Left ventricle myocardium superior (tissue), 1 donor: ENCODE results near the gene PAX9. TPM values are rescaled to one million over a fixed set of nuclear protein-coding genes. Genes with fewer than 3 reads are reported as not detected.

Source experiments
- ATAC-seq: fragments of 200-7000 bp; cut with Tn5 transposase; one replicate; pipeline ENCODE4 v1.9.1; 2020; ENCODE audit warnings: mild to moderate bottlenecking, moderate library complexity
- DNase-seq: peaks from one replicate; pipeline ENCODE4 v3.0.0-alpha.2; 2020
- intact Hi-C: fragments of 100-400 bp; cut with micrococcal nuclease; formaldehyde crosslinking; loops from one replicate; pipeline ENCODE4 v1.11.0; 2022
- total RNA-seq: library from RNA; stranded (reverse); fragmentation: NEBNext Ultra II Directional; extraction: Animal tissue kit (Norgen Biotek cat#: 25700); gene quantifications from one replicate; pipeline ENCODE4 v1.2.1, GENCODE V29; 2021
- donor health status: DM: no; HTN: yes; CAD: no; lungs with severe emphysema.

Gene PAX9
- total RNA-seq, 1 donor from 2014 or later: not detected

DNA sequence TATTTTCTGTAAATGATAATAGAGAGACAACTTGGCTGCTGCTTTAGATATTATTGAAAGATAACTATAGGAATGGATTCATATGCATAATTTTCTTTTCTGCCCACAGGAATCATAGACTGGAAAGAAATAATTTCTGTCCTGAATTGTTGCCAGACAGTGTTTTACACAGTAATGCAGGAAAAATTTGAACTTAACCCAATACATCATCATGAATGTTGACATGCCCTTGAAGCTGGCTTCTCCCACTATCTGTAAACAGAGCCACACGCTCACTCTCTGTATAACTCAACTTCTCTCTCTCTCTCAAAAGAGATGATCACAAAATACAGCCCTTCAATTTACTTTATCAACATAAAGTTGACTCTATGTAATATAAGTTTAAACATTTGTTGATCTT, 56.6 kb downstream of the PAX9 start:
- no peak for ATAC-seq
- no peak for DNase-seq
- intact Hi-C loops: no loop called here

DNA sequence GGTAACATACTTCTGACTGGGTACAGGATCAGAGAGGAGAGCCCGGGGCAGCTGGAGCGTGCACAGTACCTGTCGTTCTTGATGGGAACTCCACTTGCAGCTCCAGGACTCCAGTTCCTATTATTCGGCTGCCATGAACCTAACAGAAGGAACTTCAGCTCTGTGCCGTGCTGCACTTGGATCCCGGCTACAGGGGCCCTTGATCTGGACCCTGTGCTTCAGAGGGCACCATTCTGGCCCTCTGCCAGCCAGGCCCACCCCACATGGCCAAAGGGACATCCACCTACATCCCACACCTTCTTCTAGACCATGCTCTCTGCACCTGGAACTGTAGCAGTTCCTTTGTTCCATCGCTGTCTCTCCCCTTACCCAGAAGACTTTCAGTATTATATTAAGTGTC, 58.2 kb downstream of the PAX9 start:
- DNase-seq (no peak), ATAC-seq (no peak)

DNA sequence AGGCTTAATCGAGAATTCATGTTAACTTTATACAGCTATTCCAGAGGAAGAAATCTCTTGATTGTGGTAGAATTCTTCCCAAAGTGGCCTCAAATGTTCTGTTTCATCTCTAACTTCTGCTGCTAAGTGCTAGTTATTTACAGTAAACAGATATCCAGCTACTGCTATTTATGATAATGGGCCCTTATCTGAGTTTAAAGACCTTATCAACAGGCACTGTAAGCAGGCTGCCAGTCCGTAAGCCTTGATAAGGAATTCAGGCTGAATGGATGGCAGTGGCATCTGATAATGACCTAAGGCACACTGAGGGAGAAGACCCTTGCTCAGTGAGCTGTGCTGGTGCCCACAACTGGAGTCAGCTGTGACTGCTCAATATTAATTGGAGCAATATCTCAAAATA, 59.0 kb downstream of the PAX9 start:
- intact Hi-C loops: no loop called here
- no peak for ATAC-seq

More for the DNA sequence above, 58.2 kb downstream of the PAX9 start:
- intact Hi-C loops: no loop called here

DNA sequence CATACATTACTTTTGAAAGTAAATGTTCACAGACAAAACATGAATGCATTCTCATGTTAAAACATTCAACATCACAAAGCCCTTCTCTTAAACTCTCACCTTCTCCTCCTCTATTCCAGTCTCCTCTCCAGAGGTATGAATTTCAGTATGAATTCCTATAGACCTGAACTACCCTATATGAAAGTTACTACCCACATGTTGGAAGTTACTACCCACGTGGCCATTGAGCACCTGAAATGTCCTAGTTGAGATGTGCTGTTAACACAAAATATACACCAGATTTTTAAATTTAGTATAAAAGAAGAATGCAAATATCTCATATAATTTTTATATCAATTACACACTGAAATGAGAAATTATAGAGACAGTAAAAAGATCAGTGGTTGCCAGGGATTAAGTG, 60.2 kb downstream of the PAX9 start:
- no peak for ATAC-seq
- intact Hi-C loops: no loop called here
- DNase-seq: no peak

More for the DNA sequence above, 59.0 kb downstream of the PAX9 start:
- DNase-seq: no peak

DNA sequence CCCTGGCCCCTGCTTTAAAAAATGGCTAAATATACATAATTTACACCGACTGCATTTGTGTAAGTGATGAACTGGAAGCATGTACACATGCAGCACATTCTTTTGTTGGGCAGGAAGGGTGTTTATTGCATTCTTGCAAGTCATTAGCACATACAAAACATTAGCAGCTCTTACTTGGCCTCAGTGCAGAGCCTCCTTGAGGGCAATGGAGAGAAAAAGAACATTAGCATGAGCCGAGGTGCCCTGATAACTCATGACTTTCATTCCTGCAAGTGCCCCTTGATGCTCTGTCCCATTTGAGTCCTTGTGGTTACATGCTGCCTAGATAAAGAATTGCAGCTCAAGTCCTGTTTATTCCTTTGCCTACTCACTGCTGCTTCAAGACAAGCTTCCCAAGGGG, 61.9 kb downstream of the PAX9 start:
- ATAC-seq (no peak), DNase-seq (no peak)
- intact Hi-C loops: no loop called here

DNA sequence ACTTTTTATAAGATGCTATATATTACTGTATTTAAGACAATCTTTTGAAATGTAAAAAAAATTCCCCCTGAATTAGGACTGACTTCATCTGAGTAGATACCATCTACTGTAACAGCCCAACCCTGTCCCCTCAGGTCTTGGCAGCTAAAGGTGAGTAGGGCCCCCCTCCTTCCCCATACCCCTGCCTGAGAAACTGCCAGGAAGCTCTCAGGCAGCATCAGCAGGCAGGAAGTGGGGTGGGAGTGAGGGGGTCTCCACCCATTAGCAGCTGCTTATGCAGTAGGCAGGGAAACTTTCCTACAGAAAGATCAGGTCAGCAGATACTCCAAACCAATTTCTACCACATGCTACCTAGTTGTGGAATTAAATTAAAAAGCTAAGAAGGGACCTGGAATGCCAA, 62.5 kb downstream of the PAX9 start:
- intact Hi-C loops: no loop called here
- DNase-seq (no peak), ATAC-seq (no peak)

DNA sequence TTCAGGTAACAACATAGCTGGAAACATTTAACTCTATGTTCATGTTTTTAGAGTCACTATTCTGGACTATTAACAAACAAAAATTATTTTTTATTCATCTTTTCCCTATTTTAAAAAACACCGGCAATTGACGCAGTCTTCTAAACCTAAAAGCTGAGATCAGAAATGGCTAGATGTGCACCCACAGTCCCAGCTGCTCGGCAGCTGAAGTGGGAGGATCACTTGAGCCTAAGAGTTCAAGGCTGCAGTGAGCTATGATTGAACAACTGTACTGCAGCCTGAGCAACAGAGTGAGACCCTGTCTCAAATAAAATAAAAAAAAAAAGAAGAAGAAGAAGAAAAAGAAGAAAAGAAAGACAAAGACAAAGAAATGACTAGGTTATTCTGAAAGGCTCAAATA, 64.5 kb downstream of the PAX9 start:
- DNase-seq (no peak), ATAC-seq (no peak)
- intact Hi-C loops: no loop called here

Other genes with a start within 250 kb of the PAX9 start
- not detected for gene NKX2-1, start 141.6 kb upstream of the PAX9 start, total RNA-seq
- gene NKX2-8, start 79.2 kb upstream of the PAX9 start, total RNA-seq: not detected